Measurements from ENCODE around the gene SLC8A3. TPM values are rescaled to one million over a fixed set of nuclear protein-coding genes. Genes with fewer than 3 reads are reported as not detected.
A peak's percentile ranks its signal among the peaks of the same experiment; 100 is the strongest.

Gene SLC8A3
- total RNA-seq, 2 experiments from 2014 or later: not detected

DNA sequence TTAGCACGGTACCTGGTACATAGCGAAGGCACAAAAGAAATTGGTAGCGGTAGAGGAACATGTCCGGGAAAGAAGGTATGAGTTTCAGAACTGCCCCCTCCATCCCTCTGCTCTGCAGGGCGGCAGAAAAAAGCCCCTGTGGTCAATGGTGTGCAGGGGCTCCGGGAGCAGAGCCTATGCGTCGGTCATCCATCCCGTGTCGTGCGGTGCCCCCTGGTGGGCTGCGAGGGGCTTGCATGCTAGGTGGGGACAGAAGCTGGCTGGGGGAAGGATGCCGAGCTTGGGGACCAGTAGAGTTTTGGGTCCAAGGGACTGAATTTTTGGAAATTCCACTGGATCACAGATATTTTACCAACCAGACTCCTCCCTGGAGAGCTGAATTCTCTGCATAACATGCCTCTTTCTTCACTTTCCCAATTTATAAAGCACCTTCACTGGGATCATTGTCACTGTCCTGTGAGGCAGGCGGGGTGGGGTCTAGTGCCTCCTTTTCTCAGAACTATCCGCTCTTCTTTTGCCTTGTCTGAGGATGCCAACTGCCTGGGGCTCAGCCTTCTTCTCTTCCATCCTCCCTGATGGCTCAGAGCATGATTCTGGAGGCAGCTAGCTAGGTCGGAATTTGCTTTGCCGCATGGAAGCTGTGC, 160.8 kb downstream of the SLC8A3 start:
- intact Hi-C loops (cut with micrococcal nuclease; ENCODE audit: unreplicated experiment): loop anchor here (1.0 to 5.0 kb wide), 2 partner anchors 210 to 296 kb away; no protein-coding TSS in a partner anchor
- no peaks in the 10 kb centered on the region for H3K9me2 ChIP-seq (ENCODE audit: insufficient read depth, low read length)
- TF ChIP-seq EZH2phosphoT487 (IDR thresholded peaks at IDR 0.05; ENCODE audit: borderline replicate concordance, low read depth, low read length): no peak
- TF ChIP-seq, protein P1, sequence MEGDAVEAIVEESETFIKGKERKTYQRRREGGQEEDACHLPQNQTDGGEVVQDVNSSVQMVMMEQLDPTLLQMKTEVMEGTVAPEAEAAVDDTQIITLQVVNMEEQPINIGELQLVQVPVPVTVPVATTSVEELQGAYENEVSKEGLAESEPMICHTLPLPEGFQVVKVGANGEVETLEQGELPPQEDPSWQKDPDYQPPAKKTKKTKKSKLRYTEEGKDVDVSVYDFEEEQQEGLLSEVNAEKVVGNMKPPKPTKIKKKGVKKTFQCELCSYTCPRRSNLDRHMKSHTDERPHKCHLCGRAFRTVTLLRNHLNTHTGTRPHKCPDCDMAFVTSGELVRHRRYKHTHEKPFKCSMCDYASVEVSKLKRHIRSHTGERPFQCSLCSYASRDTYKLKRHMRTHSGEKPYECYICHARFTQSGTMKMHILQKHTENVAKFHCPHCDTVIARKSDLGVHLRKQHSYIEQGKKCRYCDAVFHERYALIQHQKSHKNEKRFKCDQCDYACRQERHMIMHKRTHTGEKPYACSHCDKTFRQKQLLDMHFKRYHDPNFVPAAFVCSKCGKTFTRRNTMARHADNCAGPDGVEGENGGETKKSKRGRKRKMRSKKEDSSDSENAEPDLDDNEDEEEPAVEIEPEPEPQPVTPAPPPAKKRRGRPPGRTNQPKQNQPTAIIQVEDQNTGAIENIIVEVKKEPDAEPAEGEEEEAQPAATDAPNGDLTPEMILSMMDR (conservative IDR thresholded peaks at IDR 0.05; ENCODE audit: low read length): peak; percentile 89
- no peaks in the 10 kb centered on the region for H3K36me3 ChIP-seq (ENCODE audit: insufficient read depth, low read length)
- no peak overlapping the region for H3K4me3 ChIP-seq (ENCODE audit: low read depth, low read length, poor library complexity, severe bottlenecking)
- peak; percentile 54 for DNase-seq (ENCODE audit: low spot score)
- no peaks in the 10 kb centered on the region for H3K4me1 ChIP-seq (ENCODE audit: insufficient read depth, low read length, poor library complexity, severe bottlenecking)
- BruUV-seq (replicated peaks): no TSS peak
- CTCF ChIA-PET (ENCODE audit: unreplicated experiment): interaction anchor here (0.9 kb wide), 1 partner anchor 209 kb away, joined by 5 read pairs; no protein-coding TSS in a partner anchor
- no peak overlapping the region for H2AFZ ChIP-seq (ENCODE audit: low read length)
- no peak overlapping the region for H3K4me2 ChIP-seq (ENCODE audit: low read length)
- POLR2A ChIA-PET: no interaction called here
- no peaks in the 10 kb centered on the region for H3K9me3 ChIP-seq (ENCODE audit: low read length)
- H3K27ac ChIP-seq (ENCODE audit: low read depth, low read length, poor library complexity, severe bottlenecking): no peak overlapping the region
- H3K79me2 ChIP-seq (ENCODE audit: insufficient read depth, low read depth, low read length): no peaks in the 10 kb centered on the region
- no peaks in the 10 kb centered on the region for H4K20me1 ChIP-seq (ENCODE audit: insufficient read depth, low read length)

DNA sequence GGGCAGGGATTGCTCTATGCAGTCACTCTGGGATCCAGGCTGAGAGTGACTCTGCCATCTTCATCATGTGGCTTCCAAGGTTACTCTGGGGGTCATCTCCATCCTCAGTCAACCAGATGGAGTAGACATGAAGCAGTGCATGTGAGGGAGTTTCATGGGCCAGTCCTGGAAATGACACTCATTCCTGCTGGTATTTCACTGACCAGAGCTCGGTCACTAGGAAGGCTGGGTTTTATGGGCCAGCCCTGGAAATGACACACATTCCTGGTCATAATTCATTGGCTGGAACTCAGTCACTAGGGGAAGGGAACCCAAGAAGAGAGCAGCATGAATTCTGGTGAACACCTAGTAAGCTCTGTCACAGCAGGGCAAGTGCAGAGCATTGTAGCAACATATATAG, 164.9 kb downstream of the SLC8A3 start:
- DNase-seq (ENCODE audit: low spot score): no peak
- no peaks in the 10 kb centered on the region for H4K20me1 ChIP-seq (ENCODE audit: insufficient read depth, low read length)
- H3K79me2 ChIP-seq (ENCODE audit: insufficient read depth, low read depth, low read length): no peaks in the 10 kb centered on the region
- no peak overlapping the region for H3K4me3 ChIP-seq (ENCODE audit: low read depth, low read length, poor library complexity, severe bottlenecking)
- intact Hi-C loops (cut with micrococcal nuclease; ENCODE audit: unreplicated experiment): no loop called here
- CTCF ChIA-PET (ENCODE audit: unreplicated experiment): interaction anchor here (0.6 kb wide), 1 partner anchor 604 kb away, joined by 3 read pairs; no protein-coding TSS in a partner anchor
- no TSS peak for BruUV-seq (replicated peaks)
- H3K4me2 ChIP-seq (ENCODE audit: low read length): no peak overlapping the region
- no peaks in the 10 kb centered on the region for H3K36me3 ChIP-seq (ENCODE audit: insufficient read depth, low read length)
- H3K27ac ChIP-seq (ENCODE audit: low read depth, low read length, poor library complexity, severe bottlenecking): no peak overlapping the region
- H3K9me3 ChIP-seq (ENCODE audit: low read length): no peaks in the 10 kb centered on the region
- H2AFZ ChIP-seq (ENCODE audit: low read length): no peak overlapping the region
- TF ChIP-seq, protein P1 (conservative IDR thresholded peaks at IDR 0.05; ENCODE audit: low read length): no peak
- no peak for TF ChIP-seq EZH2phosphoT487 (IDR thresholded peaks at IDR 0.05; ENCODE audit: borderline replicate concordance, low read depth, low read length)
- H3K9me2 ChIP-seq (ENCODE audit: insufficient read depth, low read length): no peaks in the 10 kb centered on the region
- no peaks in the 10 kb centered on the region for H3K4me1 ChIP-seq (ENCODE audit: insufficient read depth, low read length, poor library complexity, severe bottlenecking)
- POLR2A ChIA-PET: no interaction called here

DNA sequence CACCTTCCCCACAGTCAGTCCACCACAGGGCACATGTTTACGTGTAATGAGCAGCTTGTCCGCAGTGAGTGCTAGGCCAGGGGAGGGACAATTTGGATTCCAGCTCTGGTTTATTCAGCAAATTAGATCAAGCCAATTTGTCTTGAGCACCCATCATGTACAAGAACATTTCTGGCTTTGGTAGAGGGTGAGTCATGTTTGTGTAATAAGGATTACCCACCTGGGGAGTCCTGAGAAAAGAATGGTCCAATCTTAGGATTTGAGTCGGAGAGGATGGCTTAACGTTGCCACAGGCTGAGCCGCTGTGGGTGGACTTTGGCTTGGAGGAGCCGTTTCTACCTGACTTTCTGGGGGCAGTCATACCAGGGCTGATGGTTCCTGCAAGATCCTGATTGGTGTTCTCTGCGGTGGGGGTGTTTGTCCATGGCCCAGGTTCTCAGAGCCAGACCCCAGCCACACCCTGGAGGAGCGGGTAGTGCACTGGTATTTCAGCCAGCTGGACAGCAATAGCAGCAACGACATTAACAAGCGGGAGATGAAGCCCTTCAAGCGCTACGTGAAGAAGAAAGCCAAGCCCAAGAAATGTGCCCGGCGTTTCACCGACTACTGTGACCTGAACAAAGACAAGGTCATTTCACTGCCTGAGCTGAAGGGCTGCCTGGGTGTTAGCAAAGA, 165.8 kb downstream of the SLC8A3 start:
- Histone ChIP-seq H4K20me1 (ENCODE audit: insufficient read depth, low read length) (no peaks in the 10 kb centered on the region), H3K4me1 (ENCODE audit: insufficient read depth, low read length, poor library complexity, severe bottlenecking) (no peaks in the 10 kb centered on the region), H3K4me2 (ENCODE audit: low read length) (no peak overlapping the region), H3K79me2 (ENCODE audit: insufficient read depth, low read depth, low read length) (no peaks in the 10 kb centered on the region), H3K9me3 (ENCODE audit: low read length) (no peaks in the 10 kb centered on the region), H3K9me2 (ENCODE audit: insufficient read depth, low read length) (no peaks in the 10 kb centered on the region), H3K4me3 (ENCODE audit: low read depth, low read length, poor library complexity, severe bottlenecking) (no peak overlapping the region), H2AFZ (ENCODE audit: low read length) (no peak overlapping the region), H3K27ac (ENCODE audit: low read depth, low read length, poor library complexity, severe bottlenecking) (no peak overlapping the region), H3K36me3 (ENCODE audit: insufficient read depth, low read length) (no peaks in the 10 kb centered on the region)
- TF ChIP-seq EZH2phosphoT487 (IDR thresholded peaks at IDR 0.05; ENCODE audit: borderline replicate concordance, low read depth, low read length): no peak
- TF ChIP-seq, protein P1 (conservative IDR thresholded peaks at IDR 0.05; ENCODE audit: low read length): no peak
- intact Hi-C loops (cut with micrococcal nuclease; ENCODE audit: unreplicated experiment): no loop called here
- ChIA-PET POLR2A (no interaction called here), CTCF (ENCODE audit: unreplicated experiment) (no interaction called here)
- no TSS peak for BruUV-seq (replicated peaks)
- no peak for DNase-seq (ENCODE audit: low spot score)
